PC-3 (cell line): ENCODE data around the gene LCE7A. TPM values are rescaled to one million over a fixed set of nuclear protein-coding genes. Genes with fewer than 3 reads are reported as not detected.

ENCODE experiments used
- ATAC-seq: fragments of 200-7000 bp; cut with Tn5 transposase; 2 replicates; pipeline ENCODE4 v1.9.1; 2020; ENCODE audit warnings: mild to moderate bottlenecking, moderate library complexity
- BruUV-seq: library from RNA; stranded (reverse); fragments of 400-500 nt; replicated peaks from 2 replicates; lab custom pipeline; 2021; lab: Mats Ljungman, UMichigan
- CTCF ChIA-PET: fragments of 300-600 bp; sonication (Branson Sonifier 250); formaldehyde crosslinking; loops from one replicate; lab custom pipeline; 2022; ENCODE audit warnings: antibody characterized with exemption; lab: Charles Lee
- POLR2A ChIA-PET: fragments of 300-600 bp; sonication (Branson Sonifier 250); formaldehyde crosslinking; loops from one replicate; lab custom pipeline; 2022; ENCODE audit warnings: antibody characterized with exemption; ENCODE audit not compliant: unreplicated experiment; lab: Charles Lee
- DNase-seq: peaks from one replicate; pipeline ENCODE4 v3.0.0-alpha.2; 2015
- H2AFZ ChIP-seq: fragments of 300-600 bp; sonication (generic); 2 replicates; pipeline ENCODE4 v1.6.0; 2016; ENCODE audit warnings: antibody characterized with exemption, low read length
- H3F3A ChIP-seq: fragments of 300-600 bp; sonication (generic); one replicate; pipeline ENCODE4 v1.6.0; 2017; ENCODE audit warnings: antibody characterized with exemption, low read length, control low read depth, mild to moderate bottlenecking; ENCODE audit not compliant: unreplicated experiment
- H3K27ac ChIP-seq: fragments of 300-600 bp; sonication (generic); 2 replicates; pipeline ENCODE4 v1.5.1; 2016; ENCODE audit warnings: mild to moderate bottlenecking, low read length
- H3K27me3 ChIP-seq: fragments of 300-600 bp; sonication (generic); 2 replicates; pipeline ENCODE4 v1.6.1; 2016; ENCODE audit warnings: low read length, mixed read lengths
- H3K36me3 ChIP-seq: fragments of 300-600 bp; sonication (generic); 2 replicates; pipeline ENCODE4 v1.6.1; 2016; ENCODE audit warnings: low read depth, mixed run types, low read length, mixed read lengths
- H3K4me1 ChIP-seq: fragments of 300-600 bp; sonication (generic); 2 replicates; pipeline ENCODE4 v1.5.1; 2016; ENCODE audit warnings: low read length; ENCODE audit not compliant: insufficient read depth
- H3K4me2 ChIP-seq: fragments of 300-600 bp; sonication (generic); 2 replicates; pipeline ENCODE4 v1.6.0; 2016; ENCODE audit warnings: low read length
- H3K4me3 ChIP-seq: fragments of 300-600 bp; sonication (generic); 2 replicates; pipeline ENCODE4 v1.5.1; 2016; ENCODE audit warnings: mild to moderate bottlenecking, low read length, mixed read lengths
- H3K79me2 ChIP-seq: fragments of 300-600 bp; sonication (generic); 2 replicates; pipeline ENCODE4 v1.6.1; 2017; ENCODE audit warnings: low read length, mixed read lengths
- H3K9ac ChIP-seq: fragments of 300-600 bp; sonication (generic); 2 replicates; pipeline ENCODE4 v1.6.0; 2016; ENCODE audit warnings: mild to moderate bottlenecking, low read length
- H3K9me2 ChIP-seq: fragments of 300-600 bp; sonication (generic); replicated peaks from 2 replicates; pipeline ENCODE4 v1.6.1; 2016; ENCODE audit warnings: mixed run types, low read length, mixed read lengths
- H3K9me3 ChIP-seq: fragments of 300-600 bp; sonication (generic); 2 replicates; pipeline ENCODE4 v1.6.1; 2016; ENCODE audit warnings: low read length, mixed read lengths
- H4K20me1 ChIP-seq: fragments of 300-600 bp; sonication (generic); 2 replicates; pipeline ENCODE4 v1.6.1; 2016; ENCODE audit warnings: low read length, mixed read lengths
- CTCF ChIP-seq: fragments of 300-600 bp; sonication (generic); conservative IDR thresholded peaks from 2 replicates; pipeline ENCODE4 v1.5.1; 2017; ENCODE audit warnings: antibody characterized with exemption, low read depth, mild to moderate bottlenecking, low read length
- EZH2 ChIP-seq: fragments of 300-600 bp; sonication (generic); IDR thresholded peaks from one replicate; pipeline ENCODE4 v1.6.1; 2017; ENCODE audit warnings: antibody characterized with exemption, mild to moderate bottlenecking, low read length; ENCODE audit not compliant: unreplicated experiment
- EZH2phosphoT487 ChIP-seq: fragments of 300-600 bp; sonication (generic); IDR thresholded peaks from 2 replicates; pipeline ENCODE4 v1.6.1; 2018; ENCODE audit warnings: mild to moderate bottlenecking, antibody characterized with exemption, low read length, borderline replicate concordance
- intact Hi-C: fragments of 100-400 bp; cut with micrococcal nuclease; formaldehyde crosslinking; loops from 2 replicates; pipeline ENCODE4 v1.9.0; 2023
- total RNA-seq: library from RNA; depleted of rRNA; stranded (reverse); fragments of >200 nt; gene quantifications from 2 replicates; pipeline ENCODE4 v1.2.3, GENCODE V29; 2014

LCE7A gene
- total RNA-seq, 1 experiment from 2014 or later: not detected

- Histone ChIP-seq H3K27me3 (peaks cover 57% of the 10 kb centered on the region), H3K79me2 (no peaks in the 10 kb centered on the region), H3K4me3 (no peak within 1 kb of the TSS), H3K4me2 (no peak within 1 kb of the TSS), H4K20me1 (no peaks in the 10 kb centered on the region), H3K9me2 (no peaks in the 10 kb centered on the region), H3K9ac (no peak within 1 kb of the TSS), H3F3A (no peaks in the 10 kb centered on the region), H2AFZ (no peak within 1 kb of the TSS), H3K27ac (no peak within 1 kb of the TSS), H3K36me3 (no peaks in the 10 kb centered on the region), H3K9me3 (no peaks in the 10 kb centered on the region), H3K4me1 (no peaks in the 10 kb centered on the region)
- no TSS peak for BruUV-seq
- ATAC-seq (no peak), DNase-seq (no peak)
- TF ChIP-seq EZH2phosphoT487 (no peak), CTCF (no peak), EZH2 (no peak)
- CTCF ChIA-PET: no interaction called here
- intact Hi-C loops: no loop called here
- POLR2A ChIA-PET: no interaction called here
Measured at GRCh38 chr1:152827173-152827572, 32.6 kb upstream of the LCE7A start, which contains the start of gene LCE1A. LCE1A (plus strand) TSS chr1:152827473; CDS start chr1:152827473, 0 bp downstream.

DNA sequence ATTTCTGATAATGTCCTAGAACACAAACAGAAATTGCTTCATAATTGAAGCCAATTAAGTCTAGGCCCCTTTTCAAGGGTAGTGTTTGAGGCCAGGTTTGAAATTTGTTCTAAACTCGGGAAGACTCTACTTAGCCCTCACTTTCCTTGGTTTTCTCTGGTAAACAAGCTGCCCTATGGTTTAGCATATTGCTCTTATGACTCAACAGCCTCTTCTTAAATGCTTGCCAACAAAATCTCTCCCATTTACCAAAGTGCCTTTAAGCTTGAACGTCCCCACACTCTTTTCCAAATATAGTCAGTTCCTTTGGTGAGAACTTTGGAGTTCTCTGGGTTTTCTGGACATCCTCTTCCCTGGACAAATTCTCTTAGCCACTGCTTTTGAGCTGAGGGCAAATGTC is 22.9 kb upstream of the LCE7A start:
- intact Hi-C loops: no loop called here
- Histone ChIP-seq H3K79me2 (no peaks in the 10 kb centered on the region), H3K4me3 (no peak overlapping the region), H3K9ac (no peak overlapping the region), H3K27ac (no peak overlapping the region), H3K27me3 (peaks cover 11% of the 10 kb centered on the region; the same call in 1 of the 2 replicates), H3K9me2 (no peaks in the 10 kb centered on the region), H3K4me1 (no peaks in the 10 kb centered on the region), H3K36me3 (no peaks in the 10 kb centered on the region), H3F3A (no peaks in the 10 kb centered on the region), H3K9me3 (no peaks in the 10 kb centered on the region), H3K4me2 (no peak overlapping the region), H4K20me1 (no peaks in the 10 kb centered on the region), H2AFZ (no peak overlapping the region)
- ATAC-seq (no peak), DNase-seq (no peak)
- TF ChIP-seq CTCF: no peak
- no peak for TF ChIP-seq EZH2phosphoT487
- TF ChIP-seq EZH2: no peak
- CTCF ChIA-PET: no interaction called here
- BruUV-seq: no TSS peak
- POLR2A ChIA-PET: no interaction called here

GRCh38 chr1:152842556-152842955 is 17.2 kb upstream of the LCE7A start, which contains the start of gene LCE6A:
LCE6A (plus strand) TSS chr1:152842856; CDS start chr1:152843521, 665 bp downstream.
- Histone ChIP-seq H2AFZ (no peak within 1 kb of the TSS), H3K9me2 (no peaks in the 10 kb centered on the region), H4K20me1 (no peaks in the 10 kb centered on the region), H3K79me2 (no peaks in the 10 kb centered on the region), H3K9ac (no peak within 1 kb of the TSS), H3K9me3 (no peaks in the 10 kb centered on the region), H3K4me2 (no peak within 1 kb of the TSS), H3F3A (no peaks in the 10 kb centered on the region), H3K4me3 (no peak within 1 kb of the TSS), H3K4me1 (no peaks in the 10 kb centered on the region), H3K27ac (no peak within 1 kb of the TSS), H3K27me3 (peaks cover 15% of the 10 kb centered on the region), H3K36me3 (no peaks in the 10 kb centered on the region)
- ChIA-PET CTCF (no interaction called here), POLR2A (no interaction called here)
- intact Hi-C loops: no loop called here
- no peak for DNase-seq
- TF ChIP-seq EZH2phosphoT487: no peak
- no peak for TF ChIP-seq EZH2
- TF ChIP-seq CTCF: no peak
- ATAC-seq: no peak
- BruUV-seq: no TSS peak
